Naive thymus-derived CD8-positive, alpha-beta T cell (primary cell): ENCODE data around the gene LATS1. TPM values are rescaled to one million over a fixed set of nuclear protein-coding genes. Genes with fewer than 3 reads are reported as not detected.
"Not testable (repeated sequence)": the region's sequence is repeated elsewhere in the genome, so short reads cannot be mapped to it uniquely, and the experiment has no call there.

Experiments
- ATAC-seq, 2 donors: fragments of 150-1000 bp; cut with Tn5 transposase in 1 of 2; sonication (Bioruptor Pico), chemical (Tn5 transposase) in 1 of 2; 1 replicate in 1 of 2; 2 replicates in 1 of 2; pipeline ENCODE4 v1.10.0; 2021; ENCODE audit warnings: mild to moderate bottlenecking in 2 of 2, moderate library complexity in 2 of 2
- POLR2A ChIA-PET: fragments of 350-600 bp; sonication (Branson Sonifier 250); formaldehyde crosslinking; loops from one replicate; lab custom pipeline; 2021; ENCODE audit warnings: antibody characterized with exemption; lab: Charles Lee
- DNase-seq, 10 donors: peaks; one replicate each; pipeline versions ENCODE4 v3.0.0 to v3.0.0-alpha.2; 2020 to 2022
- H3K27ac Mint-ChIP-seq, 10 donors: one replicate each; pipeline ENCODE4 v1.8.0; 2020 to 2022; ENCODE audit warnings: mild to moderate bottlenecking in 10 of 10, mixed read lengths in 10 of 10, moderate library complexity in 4 of 10, inconsistent platforms in 1 of 10
- H3K27me3 Mint-ChIP-seq, 5 donors: one replicate each; pipeline ENCODE4 v1.8.0; 2021 to 2022; ENCODE audit warnings: mixed read lengths in 5 of 5
- H3K36me3 Mint-ChIP-seq, 3 donors: one replicate each; pipeline ENCODE4 v1.8.0; 2020 to 2022; ENCODE audit warnings: mixed read lengths in 3 of 3, mild to moderate bottlenecking in 2 of 3, inconsistent platforms in 1 of 3
- H3K4me1 Mint-ChIP-seq, 4 donors: one replicate each; pipeline ENCODE4 v1.8.0; 2021 to 2022; ENCODE audit warnings: mixed read lengths in 4 of 4
- H3K4me3 Mint-ChIP-seq, 10 donors: one replicate each; pipeline ENCODE4 v1.8.0; 2020 to 2022; ENCODE audit warnings: mild to moderate bottlenecking in 10 of 10, mixed read lengths in 10 of 10, moderate library complexity in 6 of 10, inconsistent platforms in 1 of 10
- H3K9me3 Mint-ChIP-seq, 9 donors: one replicate each; pipeline ENCODE4 v1.8.0; 2020 to 2022; ENCODE audit warnings: mixed read lengths in 9 of 9, mild to moderate bottlenecking in 3 of 9, inconsistent platforms in 1 of 9, moderate library complexity in 1 of 9
- polyA plus RNA-seq, 3 donors: library from polyadenylated mRNA; unstranded; fragments of 300-500 nt; fragmentation: Illumina TruSeq; gene quantifications; one replicate each; pipeline ENCODE4 v1.2.3, GENCODE V29; 2021
- total RNA-seq, 8 experiments: library from RNA in 2 of 8; stranded (reverse) in 2 of 8; gene quantifications; one replicate each; pipeline ENCODE4 v1.2.3 and lab custom pipeline; 2021 to 2026

LATS1 gene
- total RNA-seq (10 to 100 TPM; 45.1 to 55.7 TPM), polyA plus RNA-seq (10 to 100 TPM in 2 of 3 donors, 1 to 10 TPM in 1; 6.8 to 14.2 (median 14.1) TPM), total RNA-seq (lab: John Stamatoyannopoulos, UW) (49.3 to 69.4 (median 57.2) reads per million in 6 experiments)

- Mint-ChIP-seq H3K4me1 (peaks cover 12 to 51% (median 36%) of the 10 kb centered on the region in 4 donors), H3K36me3 (peaks cover 0 to 8% (median 0%) of the 10 kb centered on the region in 3 donors), H3K9me3 (no peaks in the 10 kb centered on the region), H3K27ac (peak within 1 kb of the TSS; percentile 95 to 98 (median 97)), H3K4me3 (peak within 1 kb of the TSS; percentile 86 to 98 (median 93)), H3K27me3 (no peaks in the 10 kb centered on the region)
- ATAC-seq (peak; percentile 94), DNase-seq (peak; percentile 83 to 94 (median 91))
- POLR2A ChIA-PET, result interaction anchor here (0.5 to 3.8 kb wide), 14 partner anchors 11 to 651 kb away, joined by 3 to 66 read pairs (median 6); partner anchors contain the start of genes GINM1, KATNA1, NUP43 and PCMT1
These were observed at the start of gene LATS1 for GRCh38 chr6:149717588-149718458. Gene LATS1, minus strand, starts transcription at chr6:149718101. Its CDS starts 15,975 bp downstream, at chr6:149702126.

- DNase-seq, result no peak
These were observed 48.4 kb upstream of the LATS1 start for GRCh38 chr6:149766156-149766769.

GRCh38 chr6:149763866-149764265 is 46.0 kb upstream of the LATS1 start:
- POLR2A ChIA-PET, result no interaction called here
- Mint-ChIP-seq H3K27ac (peak overlapping the region in 1 of 10 donors; percentile 46), H3K27me3 (no peaks in the 10 kb centered on the region), H3K4me3 (no peak overlapping the region), H3K4me1 (peaks cover 20 to 34% (median 28%) of the 10 kb centered on the region in 4 donors), H3K36me3 (peaks cover 10 to 55% (median 21%) of the 10 kb centered on the region in 3 donors), H3K9me3 (peaks cover 0 to 16% (median 2%) of the 10 kb centered on the region in 9 donors)
- DNase-seq (no peak), ATAC-seq (no peak)

More at GRCh38 chr6:149766156-149766769, 48.4 kb upstream of the LATS1 start:
- no peak overlapping the region for H3K4me3 Mint-ChIP-seq
- peaks cover 0 to 16% (median 2%) of the 10 kb centered on the region in 9 donors for H3K9me3 Mint-ChIP-seq
- no peak for ATAC-seq
- peak overlapping the region in 1 of 10 donors; percentile 29 for H3K27ac Mint-ChIP-seq
- peaks cover 10 to 53% (median 19%) of the 10 kb centered on the region in 3 donors for H3K36me3 Mint-ChIP-seq
- no peaks in the 10 kb centered on the region for H3K27me3 Mint-ChIP-seq
- H3K4me1 Mint-ChIP-seq, result peaks cover 12 to 35% (median 21%) of the 10 kb centered on the region in 4 donors
- POLR2A ChIA-PET, result no interaction called here

GRCh38 chr6:149761438-149761837 is 43.5 kb upstream of the LATS1 start:
- no peaks in the 10 kb centered on the region for H3K27me3 Mint-ChIP-seq
- no peak for ATAC-seq
- POLR2A ChIA-PET, result no interaction called here

GRCh38 chr6:149756261-149756636 is 38.3 kb upstream of the LATS1 start:
- no peaks in the 10 kb centered on the region for H3K9me3 Mint-ChIP-seq
- no peak overlapping the region for H3K4me3 Mint-ChIP-seq
- H3K27me3 Mint-ChIP-seq, result no peaks in the 10 kb centered on the region
- no peak for DNase-seq
- H3K4me1 Mint-ChIP-seq, result peaks cover 14 to 48% (median 32%) of the 10 kb centered on the region in 4 donors
- ATAC-seq, result no peak
- POLR2A ChIA-PET, result interaction anchor here (0.5 kb wide), 1 partner anchor 13 kb away, joined by 5 read pairs; no protein-coding TSS in a partner anchor
- peak overlapping the region in 1 of 10 donors; percentile 13 for H3K27ac Mint-ChIP-seq
- H3K36me3 Mint-ChIP-seq, result peaks cover 0 to 38% (median 7%) of the 10 kb centered on the region in 3 donors

More at GRCh38 chr6:149761438-149761837, 43.5 kb upstream of the LATS1 start:
- Mint-ChIP-seq H3K27ac (peak overlapping the region in 1 of 10 donors; percentile 18), H3K9me3 (peaks cover 0 to 9% (median 2%) of the 10 kb centered on the region in 9 donors), H3K36me3 (peaks cover 6 to 50% (median 17%) of the 10 kb centered on the region in 3 donors), H3K4me3 (no peak overlapping the region), H3K4me1 (peaks cover 18 to 35% (median 28%) of the 10 kb centered on the region in 4 donors)
- no peak for DNase-seq

GRCh38 chr6:149755300-149756260 is 37.7 kb upstream of the LATS1 start:
- POLR2A ChIA-PET, result interaction anchor here (0.5 kb wide), 1 partner anchor 14 kb away, joined by 5 read pairs; no protein-coding TSS in a partner anchor
- no peak for DNase-seq
- H3K36me3 Mint-ChIP-seq, result peaks cover 0 to 34% (median 7%) of the 10 kb centered on the region in 3 donors
- ATAC-seq, result no peak
- H3K27me3 Mint-ChIP-seq, result no peaks in the 10 kb centered on the region
- no peaks in the 10 kb centered on the region for H3K9me3 Mint-ChIP-seq
- H3K27ac Mint-ChIP-seq, result peak overlapping the region in 1 of 10 donors; percentile 66
- H3K4me3 Mint-ChIP-seq, result no peak overlapping the region
- peaks cover 11 to 48% (median 33%) of the 10 kb centered on the region in 4 donors for H3K4me1 Mint-ChIP-seq

GRCh38 chr6:149754548-149754947 is 36.6 kb upstream of the LATS1 start:
- Mint-ChIP-seq H3K4me1 (peaks cover 4 to 44% (median 28%) of the 10 kb centered on the region in 4 donors), H3K27ac (no peak overlapping the region), H3K27me3 (no peaks in the 10 kb centered on the region), H3K9me3 (no peaks in the 10 kb centered on the region), H3K36me3 (peaks cover 0 to 23% (median 3%) of the 10 kb centered on the region in 3 donors), H3K4me3 (no peak overlapping the region)
- DNase-seq, result no peak
- ATAC-seq, result no peak
- POLR2A ChIA-PET, result no interaction called here

- Mint-ChIP-seq H3K36me3 (peaks cover 0 to 13% (median 0%) of the 10 kb centered on the region in 3 donors), H3K27ac (peak overlapping the region in 1 of 10 donors; percentile 38), H3K4me1 (peaks cover 4 to 44% (median 29%) of the 10 kb centered on the region in 4 donors)
- ATAC-seq, POLR2A ChIA-PET, H3K9me3 Mint-ChIP-seq, H3K4me3 Mint-ChIP-seq, H3K27me3 Mint-ChIP-seq, DNase-seq: not testable (repeated sequence)
These were observed 35.4 kb upstream of the LATS1 start for GRCh38 chr6:149753374-149753637.

GRCh38 chr6:149752600-149753373 is 34.9 kb upstream of the LATS1 start:
- Mint-ChIP-seq H3K4me3 (peak overlapping the region in 2 of 10 donors; percentile 18 to 67), H3K27ac (no peak overlapping the region), H3K4me1 (peaks cover 4 to 44% (median 29%) of the 10 kb centered on the region in 4 donors), H3K36me3 (peaks cover 0 to 12% (median 0%) of the 10 kb centered on the region in 3 donors), H3K27me3 (no peaks in the 10 kb centered on the region), H3K9me3 (no peaks in the 10 kb centered on the region)
- POLR2A ChIA-PET, result interaction anchor here (0.7 kb wide), 1 partner anchor 35 kb away, joined by 5 read pairs; no protein-coding TSS in a partner anchor
- DNase-seq (no peak), ATAC-seq (no peak)

GRCh38 chr6:149751920-149752319 is 34.0 kb upstream of the LATS1 start:
- peaks cover 8 to 47% (median 32%) of the 10 kb centered on the region in 4 donors for H3K4me1 Mint-ChIP-seq
- peak overlapping the region in 5 of 10 donors; percentile 7 to 68 (median 22) for H3K4me3 Mint-ChIP-seq
- H3K36me3 Mint-ChIP-seq, DNase-seq, ATAC-seq, H3K27me3 Mint-ChIP-seq, H3K9me3 Mint-ChIP-seq: not testable (repeated sequence)
- POLR2A ChIA-PET, result interaction anchor here (0.6 to 0.7 kb wide), 2 partner anchors 19 to 34 kb away, joined by 4 to 5 read pairs; no protein-coding TSS in a partner anchor
- peak overlapping the region in 1 of 10 donors; percentile 50 for H3K27ac Mint-ChIP-seq

- Mint-ChIP-seq H3K4me1 (peaks cover 14 to 54% (median 39%) of the 10 kb centered on the region in 4 donors), H3K27me3 (no peaks in the 10 kb centered on the region), H3K9me3 (no peaks in the 10 kb centered on the region), H3K27ac (no peak overlapping the region), H3K36me3 (peaks cover 0 to 5% (median 0%) of the 10 kb centered on the region in 3 donors), H3K4me3 (peak overlapping the region in 5 of 10 donors; percentile 86 to 98 (median 90))
- POLR2A ChIA-PET, result interaction anchor here (0.6 to 7.3 kb wide), 4 partner anchors 20 to 268 kb away, joined by 3 to 66 read pairs (median 6); partner anchors contain the start of gene LATS1
- DNase-seq (no peak), ATAC-seq (no peak)
These were observed 33.3 kb upstream of the LATS1 start for GRCh38 chr6:149751239-149751638.
